Glutamatergic neuron (in vitro differentiated cells): ENCODE data around the gene NTM. TPM values are rescaled to one million over a fixed set of nuclear protein-coding genes. Genes with fewer than 3 reads are reported as not detected.

ENCODE experiments used
- DNase-seq: peaks from one replicate; pipeline ENCODE4 v3.0.0; 2022
- H3K27ac Mint-ChIP-seq: one replicate; pipeline ENCODE4 v1.8.0; 2020; ENCODE audit warnings: mild to moderate bottlenecking, mixed read lengths, inconsistent platforms; ENCODE audit not compliant: unreplicated experiment
- H3K27me3 Mint-ChIP-seq: one replicate; pipeline ENCODE4 v1.8.0; 2020; ENCODE audit warnings: mild to moderate bottlenecking, moderate library complexity, mixed read lengths, inconsistent platforms; ENCODE audit not compliant: unreplicated experiment
- H3K36me3 Mint-ChIP-seq: one replicate; pipeline ENCODE4 v1.8.0; 2020; ENCODE audit warnings: mild to moderate bottlenecking, mixed read lengths, inconsistent platforms; ENCODE audit not compliant: unreplicated experiment
- H3K4me1 Mint-ChIP-seq: one replicate; pipeline ENCODE4 v1.8.0; 2020; ENCODE audit warnings: mild to moderate bottlenecking, low read depth, mixed read lengths, inconsistent platforms; ENCODE audit not compliant: unreplicated experiment
- H3K4me3 Mint-ChIP-seq: one replicate; pipeline ENCODE4 v1.8.0; 2020; ENCODE audit warnings: mild to moderate bottlenecking, mixed read lengths, inconsistent platforms; ENCODE audit not compliant: unreplicated experiment
- H3K9me3 Mint-ChIP-seq: one replicate; pipeline ENCODE4 v1.8.0; 2020; ENCODE audit warnings: mild to moderate bottlenecking, moderate library complexity, mixed read lengths, inconsistent platforms; ENCODE audit not compliant: unreplicated experiment
- total RNA-seq: library from RNA; stranded (reverse); fragmentation: NEBNext Ultra II Directional; extraction: Animal tissue kit (Norgen Biotek cat#: 25700); gene quantifications from one replicate; pipeline ENCODE4 v1.2.1, GENCODE V29; 2021; ENCODE audit not compliant: unreplicated experiment
- TF ChIP-seq, protein P1 (sequence below): fragments of 200-600 bp; sonication (generic); IDR thresholded peaks from one replicate; pipeline ENCODE4 v1.5.0; 2021; ENCODE audit not compliant: partially characterized antibody, unreplicated experiment

The NTM gene
- total RNA-seq, 1 donor from 2014 or later, result 1.2 TPM

DNA sequence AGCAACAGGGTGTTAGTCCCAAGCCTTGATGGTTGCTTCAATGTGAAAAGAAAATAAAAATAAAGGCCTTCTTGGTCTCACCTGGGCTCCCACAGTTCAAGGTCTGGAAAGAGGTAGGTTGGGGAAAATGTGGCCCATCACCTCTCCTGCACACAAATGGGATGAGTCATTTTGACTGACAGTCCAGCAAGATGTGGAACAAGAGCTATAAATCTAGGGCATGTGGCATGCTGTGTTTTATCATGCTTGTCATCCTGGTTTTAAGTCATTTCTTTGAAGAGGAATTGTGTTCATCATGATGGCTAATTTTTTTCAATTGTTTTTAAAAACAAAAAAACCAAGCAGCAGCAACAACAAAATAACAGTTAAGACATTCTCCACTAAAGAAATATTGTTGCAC is 503.7 kb downstream of the NTM start:
- TF ChIP-seq, protein P1, sequence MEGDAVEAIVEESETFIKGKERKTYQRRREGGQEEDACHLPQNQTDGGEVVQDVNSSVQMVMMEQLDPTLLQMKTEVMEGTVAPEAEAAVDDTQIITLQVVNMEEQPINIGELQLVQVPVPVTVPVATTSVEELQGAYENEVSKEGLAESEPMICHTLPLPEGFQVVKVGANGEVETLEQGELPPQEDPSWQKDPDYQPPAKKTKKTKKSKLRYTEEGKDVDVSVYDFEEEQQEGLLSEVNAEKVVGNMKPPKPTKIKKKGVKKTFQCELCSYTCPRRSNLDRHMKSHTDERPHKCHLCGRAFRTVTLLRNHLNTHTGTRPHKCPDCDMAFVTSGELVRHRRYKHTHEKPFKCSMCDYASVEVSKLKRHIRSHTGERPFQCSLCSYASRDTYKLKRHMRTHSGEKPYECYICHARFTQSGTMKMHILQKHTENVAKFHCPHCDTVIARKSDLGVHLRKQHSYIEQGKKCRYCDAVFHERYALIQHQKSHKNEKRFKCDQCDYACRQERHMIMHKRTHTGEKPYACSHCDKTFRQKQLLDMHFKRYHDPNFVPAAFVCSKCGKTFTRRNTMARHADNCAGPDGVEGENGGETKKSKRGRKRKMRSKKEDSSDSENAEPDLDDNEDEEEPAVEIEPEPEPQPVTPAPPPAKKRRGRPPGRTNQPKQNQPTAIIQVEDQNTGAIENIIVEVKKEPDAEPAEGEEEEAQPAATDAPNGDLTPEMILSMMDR, result no peak
- no peak overlapping the region for H3K4me3 Mint-ChIP-seq
- H3K4me1 Mint-ChIP-seq, result no peaks in the 10 kb centered on the region
- no peaks in the 10 kb centered on the region for H3K36me3 Mint-ChIP-seq
- no peaks in the 10 kb centered on the region for H3K27me3 Mint-ChIP-seq
- H3K9me3 Mint-ChIP-seq, result no peaks in the 10 kb centered on the region
- DNase-seq, result no peak
- no peak overlapping the region for H3K27ac Mint-ChIP-seq

DNA sequence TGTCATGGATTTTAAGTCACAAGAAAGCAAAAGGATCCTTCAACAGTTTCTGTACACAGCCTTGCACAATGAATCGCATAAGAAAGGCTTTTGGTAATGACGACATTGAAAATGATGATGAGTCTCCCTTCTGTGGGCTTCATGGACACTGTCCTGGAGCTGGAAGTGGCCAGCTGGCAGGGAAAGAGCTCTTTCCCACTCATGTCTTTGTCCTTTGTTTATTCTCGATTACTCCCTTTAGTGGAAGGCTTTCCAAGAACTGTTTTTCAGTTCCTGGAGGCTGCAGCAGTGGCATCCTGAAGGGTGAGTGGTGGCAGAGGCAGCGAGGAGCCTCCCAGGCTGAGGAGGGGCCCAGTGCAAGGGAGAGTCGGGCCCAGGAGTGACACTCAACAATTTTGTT is 505.2 kb downstream of the NTM start:
- TF ChIP-seq, protein P1, result no peak
- no peaks in the 10 kb centered on the region for H3K36me3 Mint-ChIP-seq
- H3K4me3 Mint-ChIP-seq, result no peak overlapping the region
- DNase-seq, result no peak
- H3K4me1 Mint-ChIP-seq, result no peaks in the 10 kb centered on the region
- no peaks in the 10 kb centered on the region for H3K27me3 Mint-ChIP-seq
- H3K27ac Mint-ChIP-seq, result no peak overlapping the region
- H3K9me3 Mint-ChIP-seq, result no peaks in the 10 kb centered on the region

DNA sequence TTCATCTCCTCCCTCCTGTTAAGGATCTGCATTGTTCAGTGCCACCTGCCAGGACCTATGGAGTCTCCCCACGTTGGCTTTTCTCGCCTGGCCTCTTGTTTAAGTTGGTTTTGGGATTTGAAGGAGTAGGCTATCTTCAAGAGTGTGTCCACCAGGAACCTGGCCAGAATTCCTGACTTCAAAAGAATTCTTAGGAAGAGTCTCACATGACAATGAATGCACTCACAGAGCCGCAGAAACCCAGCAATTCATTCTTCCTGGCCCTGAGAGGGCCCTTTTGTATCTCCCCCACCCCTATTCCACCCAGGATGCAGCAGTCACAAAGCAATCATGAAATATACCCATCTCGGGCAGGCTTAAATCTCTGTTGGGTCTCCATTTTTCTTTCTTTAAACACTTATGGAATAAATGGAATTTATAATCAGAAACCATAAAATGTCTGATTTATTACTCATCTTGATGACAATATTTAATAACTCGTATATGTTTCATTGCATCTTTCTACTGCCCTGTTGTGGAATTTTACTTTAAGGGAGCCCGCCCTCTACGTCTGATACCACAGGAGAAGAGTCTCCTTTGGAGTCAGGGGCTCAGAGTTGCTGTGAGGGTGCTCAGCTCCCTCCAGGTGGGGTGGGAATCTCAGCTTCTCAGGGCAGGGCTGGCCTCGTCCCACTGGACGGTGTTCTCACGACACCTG is 507.0 kb downstream of the NTM start:
- Mint-ChIP-seq H3K9me3 (no peaks in the 10 kb centered on the region), H3K36me3 (no peaks in the 10 kb centered on the region), H3K27me3 (no peaks in the 10 kb centered on the region), H3K4me3 (no peak overlapping the region), H3K4me1 (no peaks in the 10 kb centered on the region), H3K27ac (no peak overlapping the region)
- no peak for DNase-seq
- TF ChIP-seq, protein P1, result no peak

DNA sequence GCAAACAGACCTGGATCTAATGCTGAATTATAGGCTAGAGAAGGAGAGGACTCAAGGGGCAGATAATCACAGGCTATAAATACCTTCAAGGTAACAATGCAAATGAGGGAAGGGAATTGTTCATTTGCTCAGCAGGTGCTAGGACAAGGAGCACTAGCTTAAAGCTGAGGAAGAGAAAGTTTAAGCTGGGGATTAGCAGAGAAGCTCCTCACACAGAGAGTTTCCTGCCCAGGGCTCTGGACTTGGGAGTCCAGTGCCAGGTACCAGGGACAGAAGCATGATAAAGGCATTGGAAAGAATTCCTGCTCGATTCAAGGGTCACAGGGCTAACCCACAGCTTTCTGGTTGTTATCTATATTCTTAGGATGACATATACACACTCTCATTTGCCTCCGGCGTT is 509.9 kb downstream of the NTM start:
- no peaks in the 10 kb centered on the region for H3K27me3 Mint-ChIP-seq
- no peak for DNase-seq
- no peaks in the 10 kb centered on the region for H3K36me3 Mint-ChIP-seq
- H3K4me3 Mint-ChIP-seq, result no peak overlapping the region
- TF ChIP-seq, protein P1, result no peak
- no peaks in the 10 kb centered on the region for H3K9me3 Mint-ChIP-seq
- no peak overlapping the region for H3K27ac Mint-ChIP-seq
- no peaks in the 10 kb centered on the region for H3K4me1 Mint-ChIP-seq

DNA sequence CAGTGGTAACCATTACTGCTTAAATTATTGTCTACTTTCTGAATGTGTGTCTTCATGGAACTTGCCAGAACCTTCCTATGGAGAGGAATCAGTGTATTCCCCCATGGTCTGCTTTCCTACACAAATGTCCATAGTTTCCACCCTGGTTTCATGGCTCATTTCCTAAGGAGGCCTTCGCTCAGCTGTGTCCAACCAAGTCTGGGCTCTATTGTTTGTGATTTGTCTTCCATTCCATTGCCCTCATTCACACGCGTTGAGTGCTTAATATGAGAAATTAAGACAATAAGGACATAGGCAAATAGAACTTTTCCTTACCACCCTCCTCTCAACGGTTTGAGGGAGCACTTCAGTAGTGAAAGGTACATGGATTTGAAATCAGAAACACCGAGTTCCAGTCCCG is 510.6 kb downstream of the NTM start:
- no peaks in the 10 kb centered on the region for H3K27me3 Mint-ChIP-seq
- H3K4me1 Mint-ChIP-seq, result no peaks in the 10 kb centered on the region
- no peak overlapping the region for H3K27ac Mint-ChIP-seq
- TF ChIP-seq, protein P1, result no peak
- no peak overlapping the region for H3K4me3 Mint-ChIP-seq
- no peaks in the 10 kb centered on the region for H3K9me3 Mint-ChIP-seq
- H3K36me3 Mint-ChIP-seq, result no peaks in the 10 kb centered on the region
- DNase-seq, result no peak
